Glomerular visceral epithelial cell (primary cell): ENCODE data around the gene MAGI1.

Experiments
- DNase-seq: peaks from one replicate; pipeline ENCODE4 v3.0.0-alpha.2; 2016; ENCODE audit errors: extremely low spot score

Gene MAGI1

DNA sequence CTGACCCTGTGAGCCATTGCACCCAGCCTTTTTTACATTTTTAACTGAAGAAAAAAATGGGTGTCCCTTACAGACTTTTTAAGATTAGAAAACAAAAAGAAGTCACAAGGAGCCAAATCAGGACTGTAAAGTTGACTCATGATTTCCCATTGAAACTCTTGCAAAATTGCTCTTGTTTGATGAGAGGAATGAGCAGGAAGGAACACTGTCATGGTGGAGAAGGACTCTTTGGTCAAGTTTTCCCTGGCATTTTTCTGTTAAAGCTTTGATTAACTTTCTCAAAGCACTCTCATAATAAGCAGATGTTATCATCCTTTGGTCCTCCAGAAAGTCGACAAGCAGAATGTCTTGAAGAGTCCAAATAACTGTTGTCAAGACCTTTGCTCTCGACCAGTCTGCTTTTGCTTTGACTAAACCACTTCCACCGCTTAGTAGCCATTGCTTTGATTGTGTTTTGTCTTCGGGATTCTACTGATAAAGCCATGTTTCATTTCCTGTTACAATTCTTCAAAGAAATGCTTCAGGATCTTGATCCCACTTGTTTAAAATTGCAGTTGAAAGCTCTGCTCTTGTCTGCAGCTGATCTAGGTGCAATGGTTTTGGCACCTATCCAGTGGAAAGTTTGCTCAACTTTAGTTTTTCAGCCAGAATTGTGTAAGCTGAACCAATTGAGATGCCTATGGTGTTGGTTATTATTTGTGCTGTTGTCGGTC lies 369.4 kb downstream of the MAGI1 start:
- no peak for DNase-seq

DNA sequence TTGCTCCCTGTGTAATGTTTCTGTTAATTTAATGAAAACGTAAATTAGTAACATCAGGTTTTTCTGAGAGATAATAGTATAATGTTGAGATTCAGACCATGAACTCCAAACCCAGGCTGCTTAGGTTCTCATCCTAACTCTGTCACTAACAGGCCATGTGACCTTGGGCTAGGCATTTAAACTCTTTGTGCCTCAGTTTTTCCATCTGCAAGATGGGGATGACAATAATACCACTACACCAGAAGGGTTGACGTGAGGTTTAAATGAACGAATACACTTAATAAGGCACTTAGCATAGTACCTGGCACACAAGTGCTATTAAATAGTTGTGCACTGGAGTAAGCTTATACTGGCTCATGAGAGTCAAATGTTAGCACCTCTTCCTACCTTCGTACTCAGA lies 370.8 kb downstream of the MAGI1 start:
- no peak for DNase-seq

DNA sequence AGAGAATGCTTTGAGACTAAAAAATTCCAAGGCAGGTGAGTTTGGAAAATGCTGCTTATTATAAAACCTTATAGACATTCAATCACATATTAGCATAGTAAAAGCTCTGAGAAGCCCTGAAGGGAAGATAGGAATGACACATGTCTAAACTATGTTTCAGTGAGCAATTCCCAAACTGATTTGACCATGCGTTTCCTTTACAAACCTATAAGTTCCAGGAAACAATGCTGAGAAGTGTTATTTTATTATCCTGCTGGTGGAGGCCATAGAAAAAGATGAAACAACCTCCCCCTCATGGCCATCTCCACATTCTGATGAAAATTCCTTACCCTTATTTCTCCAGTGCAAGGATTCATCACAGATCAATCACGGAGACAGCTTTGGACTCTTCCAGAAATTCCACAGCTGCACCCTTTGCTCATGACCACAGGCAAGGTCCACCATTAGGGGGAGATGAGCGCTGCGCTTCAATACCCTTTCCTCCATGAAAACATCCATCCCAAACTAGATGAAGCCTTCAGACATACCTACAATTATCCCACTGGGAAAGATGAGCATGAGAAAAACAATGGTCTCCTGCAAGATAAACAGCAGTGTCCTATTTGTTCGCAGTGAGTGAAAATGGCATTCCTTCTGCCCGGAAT lies 372.1 kb downstream of the MAGI1 start:
- DNase-seq = peak; percentile 16

DNA sequence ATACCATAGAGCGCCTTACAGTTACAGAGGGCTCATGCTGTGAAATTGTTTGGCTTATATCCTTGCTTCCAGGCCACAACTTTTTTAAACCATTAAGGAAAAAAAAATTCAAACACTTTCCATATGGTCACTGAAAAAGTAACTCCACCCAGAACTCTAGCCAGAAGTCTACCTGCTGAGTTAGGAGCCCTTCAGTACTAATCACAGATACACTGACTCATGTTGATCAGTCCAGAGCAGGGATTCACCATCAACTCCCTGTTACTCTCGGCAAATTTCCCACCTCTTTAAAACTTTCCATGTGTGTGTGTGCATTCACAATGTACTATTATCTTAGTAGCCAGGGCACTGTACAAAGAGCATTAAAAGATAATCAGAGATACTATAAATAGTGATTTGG lies 372.8 kb downstream of the MAGI1 start:
- DNase-seq = no peak

DNA sequence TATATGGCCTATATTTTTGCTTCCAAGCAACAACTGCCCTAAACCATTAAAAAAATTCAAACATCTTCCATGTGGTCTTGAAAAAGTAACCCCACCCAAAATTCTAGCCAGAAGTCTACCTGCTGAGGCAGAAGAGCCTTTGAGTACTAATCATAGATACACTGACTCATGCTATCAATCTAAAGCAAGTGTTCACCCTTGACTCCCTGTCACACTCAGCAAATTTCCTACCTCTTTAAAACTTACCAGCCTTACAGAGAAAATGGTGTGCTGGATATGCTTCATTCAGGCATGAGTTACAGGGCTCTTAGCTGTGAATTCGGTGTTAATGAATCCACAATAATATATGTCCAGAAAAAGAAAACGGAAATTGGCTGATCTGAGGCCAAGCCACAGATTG lies 373.8 kb downstream of the MAGI1 start:
- no peak for DNase-seq

DNA sequence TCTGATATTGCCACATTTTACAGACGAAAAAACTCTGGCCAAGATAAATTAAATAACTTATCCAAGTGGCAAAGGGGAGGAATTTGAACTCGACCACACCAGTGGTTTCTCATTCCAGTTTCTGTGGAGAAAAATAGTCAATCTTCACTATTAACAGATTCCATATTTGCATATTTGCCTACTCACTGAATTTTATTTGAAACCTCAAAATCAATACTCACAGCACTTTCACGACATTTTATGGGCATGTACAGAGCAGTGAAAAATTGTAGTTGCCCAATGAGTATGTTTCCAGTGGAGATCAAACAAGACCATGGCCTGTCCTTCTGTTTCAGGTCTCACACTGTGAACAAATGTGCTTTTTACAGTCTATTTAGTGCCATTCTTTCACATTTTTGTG lies 374.3 kb downstream of the MAGI1 start:
- no peak for DNase-seq

DNA sequence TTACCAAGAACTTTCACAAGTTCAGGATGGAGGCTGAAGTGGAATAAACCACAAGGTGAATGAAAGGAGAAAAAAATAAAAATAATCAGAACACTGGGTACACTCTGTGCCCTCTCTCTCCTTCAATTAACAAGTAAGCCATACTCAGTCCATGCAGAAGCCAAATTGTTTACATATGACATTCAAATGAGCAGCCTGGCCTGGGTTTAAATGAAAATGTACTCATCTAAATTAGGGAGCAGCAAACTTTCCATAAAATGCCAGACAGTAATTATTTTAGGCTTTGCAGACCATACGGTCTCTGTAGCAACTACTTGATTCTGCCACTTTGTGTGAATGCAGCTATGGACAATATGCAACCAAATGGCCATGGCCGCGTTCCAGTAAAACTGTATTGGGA lies 376.6 kb downstream of the MAGI1 start:
- no peak for DNase-seq

DNA sequence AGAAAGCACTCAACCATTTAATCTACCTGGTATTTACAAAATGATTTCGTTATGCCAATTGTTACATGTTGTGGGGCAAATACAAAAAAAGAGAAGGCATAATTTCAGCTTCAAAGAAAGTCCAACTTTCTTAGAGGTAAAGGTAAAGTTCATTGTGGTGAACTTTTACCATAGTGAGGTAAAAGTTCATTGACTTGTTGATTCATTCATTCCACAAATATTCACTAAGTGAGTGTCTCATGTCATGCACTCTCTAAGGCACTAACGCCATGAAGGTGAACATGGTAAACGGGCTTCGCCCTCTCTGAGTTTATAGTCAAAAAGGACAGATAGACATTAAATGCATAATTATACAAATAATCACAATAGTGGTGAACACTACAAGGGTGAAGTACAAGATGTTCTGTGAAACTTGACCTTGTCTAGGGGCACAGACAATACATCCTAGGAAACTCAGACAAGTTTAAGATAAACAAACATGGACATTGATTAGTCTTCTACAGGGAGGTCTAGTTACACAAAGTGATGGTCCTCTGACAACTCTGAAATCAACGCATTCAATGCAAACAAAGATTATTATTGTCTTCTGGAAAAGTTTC lies 378.6 kb downstream of the MAGI1 start:
- no peak for DNase-seq

DNA sequence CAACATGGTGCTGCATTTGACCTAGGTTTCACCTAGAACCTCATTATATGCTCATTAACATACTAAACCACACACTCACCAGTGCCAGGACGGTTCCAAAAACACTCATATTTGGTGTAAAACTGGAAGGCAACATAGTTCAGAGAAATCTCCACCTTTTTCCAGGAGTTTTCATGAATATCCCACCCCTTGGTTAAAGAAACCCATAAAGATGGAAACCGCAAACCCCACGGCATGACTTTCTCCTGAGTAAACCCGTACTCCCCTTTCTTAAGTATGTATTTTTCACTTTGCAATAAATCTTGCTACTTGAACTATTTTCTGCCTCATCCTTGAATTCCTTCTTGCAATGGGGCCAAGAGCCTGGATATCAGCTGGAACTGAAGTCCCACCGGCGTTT lies 379.3 kb downstream of the MAGI1 start:
- DNase-seq = no peak

DNA sequence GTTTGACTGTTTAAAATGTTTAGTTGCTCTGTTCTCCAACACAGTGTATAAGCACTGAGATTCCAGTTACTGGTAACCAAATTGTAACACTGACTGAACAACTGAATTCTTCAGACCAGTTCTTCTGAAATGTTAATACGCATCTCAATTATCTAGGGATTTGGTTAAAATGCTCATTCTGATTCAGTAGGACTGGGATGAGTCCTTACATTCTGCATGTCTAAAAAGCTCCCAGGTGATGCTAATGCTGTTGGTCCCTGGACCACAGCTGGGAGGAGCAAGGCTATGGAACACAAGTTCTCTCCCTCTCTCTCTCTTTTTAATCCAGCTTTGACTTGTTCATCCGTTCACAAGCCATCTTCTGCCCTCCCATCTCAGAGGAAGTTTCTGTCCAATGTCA lies 380.3 kb downstream of the MAGI1 start:
- DNase-seq = no peak

DNA sequence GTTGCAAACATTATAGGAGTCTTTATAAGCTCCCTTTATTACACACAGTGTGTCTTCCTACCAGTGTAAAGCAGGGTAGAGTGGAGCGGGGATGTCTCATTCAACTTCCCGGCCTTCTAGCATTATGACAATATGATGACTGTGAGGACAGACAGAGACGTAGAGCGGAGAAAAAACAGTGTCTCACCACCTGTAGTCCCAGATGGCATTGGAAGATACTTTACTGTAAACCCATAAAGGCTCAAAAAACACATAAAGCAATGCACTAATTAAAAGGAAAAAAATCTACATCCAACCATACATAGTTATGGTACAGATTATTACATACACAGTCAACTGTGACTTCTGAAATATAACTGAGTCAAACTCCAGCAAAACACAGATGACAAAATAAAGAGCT lies 383.7 kb downstream of the MAGI1 start:
- DNase-seq = no peak

DNA sequence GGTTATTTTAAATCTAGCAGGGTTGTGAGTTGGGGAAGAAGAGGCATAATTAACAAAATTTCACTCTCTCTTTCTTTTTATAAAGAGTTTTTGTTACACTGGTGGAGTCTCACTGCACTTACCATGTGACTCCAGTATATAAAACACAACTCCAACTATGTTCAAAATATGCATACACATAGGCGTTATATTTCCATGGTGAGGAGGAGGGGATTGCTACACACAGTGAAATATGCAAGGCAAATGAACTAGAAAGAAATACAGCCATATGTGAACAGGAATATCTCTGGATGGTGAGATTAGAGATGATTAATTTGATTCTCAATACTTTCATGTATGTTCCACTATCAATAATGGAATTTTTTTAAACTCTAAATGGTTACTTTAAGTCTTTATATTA lies 385.0 kb downstream of the MAGI1 start:
- DNase-seq = no peak

DNA sequence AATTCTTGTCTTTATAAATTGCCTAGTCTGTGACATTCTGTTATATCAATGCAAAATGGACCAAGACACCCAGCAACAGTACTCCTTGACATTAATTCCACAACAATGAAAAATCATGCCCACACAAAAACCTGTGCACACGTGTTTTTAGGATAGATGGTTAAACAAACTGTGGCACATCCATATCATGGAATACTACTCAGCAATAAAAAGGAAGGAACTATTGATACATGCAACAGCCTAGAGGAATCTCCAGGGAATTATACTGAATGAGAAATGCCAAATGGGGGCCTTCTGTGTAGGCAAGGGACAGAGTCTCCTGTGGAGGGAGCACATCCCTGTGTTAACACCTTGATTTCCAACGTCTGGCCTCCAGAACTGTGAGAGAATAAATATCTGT lies 388.5 kb downstream of the MAGI1 start:
- no peak for DNase-seq

DNA sequence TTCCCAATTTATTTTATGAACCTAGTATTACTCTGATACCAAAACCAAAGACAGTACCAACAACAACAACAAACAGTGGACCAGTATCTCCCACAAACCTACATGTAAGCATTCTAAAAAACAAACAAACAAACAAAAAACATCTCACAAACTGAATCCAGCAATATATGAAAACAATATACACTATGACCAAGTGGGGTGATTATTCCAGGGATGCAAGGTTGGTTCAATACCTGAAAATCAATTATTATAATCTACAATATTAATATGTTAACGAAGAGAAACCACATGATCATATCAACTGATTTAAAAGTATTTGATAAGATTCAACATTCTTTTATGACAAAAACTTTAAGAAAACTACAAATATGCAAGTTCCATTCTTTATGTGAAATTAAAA lies 391.3 kb downstream of the MAGI1 start:
- no peak for DNase-seq

DNA sequence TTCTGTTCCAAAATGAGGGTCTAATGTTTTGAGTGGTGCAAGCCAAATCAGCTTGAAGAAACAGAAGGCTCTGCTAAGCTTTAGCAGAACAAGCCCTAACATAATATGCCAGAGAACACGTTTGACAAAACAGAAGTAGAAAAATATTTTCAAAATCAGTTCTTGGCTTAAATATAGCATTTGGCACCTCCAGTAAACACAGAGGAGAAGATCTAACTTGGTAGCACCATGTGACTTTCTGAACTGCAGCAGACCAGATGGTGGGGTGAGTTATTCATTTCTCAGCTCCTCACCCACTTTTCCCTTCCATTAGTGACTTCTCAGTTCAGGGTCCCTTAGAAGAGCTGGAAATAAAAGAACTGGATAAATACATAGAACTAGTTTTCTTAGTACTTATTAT lies 395.8 kb downstream of the MAGI1 start:
- DNase-seq = no peak

DNA sequence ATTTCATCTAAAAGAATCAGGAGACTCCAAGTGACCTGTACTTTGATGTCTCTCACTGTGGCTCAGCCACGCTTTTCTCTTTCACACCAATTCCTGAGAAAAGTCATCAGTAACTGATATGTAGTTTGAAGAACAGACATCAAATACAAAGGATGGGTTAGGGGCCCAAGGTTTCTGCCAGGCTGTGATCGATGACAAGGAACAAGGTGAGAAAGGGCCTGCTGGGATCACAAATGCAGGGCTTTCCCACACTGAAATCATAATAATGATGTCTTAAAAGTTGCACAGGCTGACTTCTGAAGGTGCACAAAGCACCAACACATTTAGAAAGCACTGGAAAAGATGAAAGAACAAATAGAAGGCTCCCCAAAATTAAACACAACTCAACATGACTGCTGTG lies 396.9 kb downstream of the MAGI1 start:
- DNase-seq = no peak

DNA sequence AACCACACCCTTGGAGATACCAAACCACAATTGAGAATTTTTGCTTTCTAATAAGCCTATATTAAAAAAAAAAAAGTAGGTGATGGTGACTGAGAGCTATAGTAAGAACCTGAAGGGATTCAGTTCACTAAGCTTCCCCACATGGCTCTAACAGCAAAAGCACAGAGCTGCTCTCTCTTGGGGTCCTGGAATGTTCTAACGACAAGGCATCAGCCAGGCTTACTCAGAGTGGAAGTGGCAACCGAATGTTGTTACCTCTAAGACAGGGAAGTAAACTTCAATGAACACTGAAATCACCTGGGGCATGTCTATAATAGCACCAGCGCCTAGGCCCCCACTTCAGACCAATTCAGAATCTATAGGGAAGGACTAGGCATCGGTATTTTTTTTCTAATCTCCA lies 397.7 kb downstream of the MAGI1 start:
- no peak for DNase-seq

DNA sequence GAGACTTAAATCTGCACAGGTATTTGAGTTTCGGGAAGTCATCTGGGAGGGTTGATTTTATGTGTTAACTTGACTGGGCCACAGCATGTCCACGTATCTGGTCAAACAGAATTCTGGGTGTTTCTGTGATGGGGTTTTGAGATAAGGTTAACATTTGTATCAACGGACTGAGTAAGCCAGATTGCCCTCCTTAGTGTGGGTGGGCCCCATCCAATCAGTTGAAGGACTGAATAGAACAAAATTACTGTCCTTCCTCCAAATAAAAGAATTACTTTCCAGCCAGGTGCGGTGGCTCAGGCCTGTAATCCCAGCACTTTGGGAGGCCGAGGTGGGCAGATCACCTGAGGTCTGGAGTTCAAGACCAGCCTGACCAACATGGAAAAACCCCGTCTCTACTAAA lies 399.3 kb downstream of the MAGI1 start:
- no peak for DNase-seq

DNA sequence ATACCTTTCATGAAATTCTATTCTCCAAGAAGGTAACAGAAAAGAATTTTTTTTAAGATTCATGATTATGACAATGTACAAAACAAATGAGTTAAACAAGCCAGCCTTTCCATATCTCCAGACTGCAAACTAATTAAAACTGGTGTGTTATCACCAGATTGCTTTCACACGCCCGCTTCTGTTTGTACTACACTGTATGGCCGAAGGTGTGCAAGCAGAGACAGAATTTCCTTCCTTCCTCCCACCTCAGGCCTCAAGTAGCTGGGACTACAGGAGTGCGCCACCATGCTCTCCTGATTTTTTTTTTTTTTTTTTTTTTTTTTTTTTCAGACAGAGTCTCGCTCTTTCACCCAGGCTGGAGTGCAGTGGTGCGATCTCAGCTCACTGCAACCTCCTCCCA lies 400.4 kb downstream of the MAGI1 start:
- DNase-seq = no peak

DNA sequence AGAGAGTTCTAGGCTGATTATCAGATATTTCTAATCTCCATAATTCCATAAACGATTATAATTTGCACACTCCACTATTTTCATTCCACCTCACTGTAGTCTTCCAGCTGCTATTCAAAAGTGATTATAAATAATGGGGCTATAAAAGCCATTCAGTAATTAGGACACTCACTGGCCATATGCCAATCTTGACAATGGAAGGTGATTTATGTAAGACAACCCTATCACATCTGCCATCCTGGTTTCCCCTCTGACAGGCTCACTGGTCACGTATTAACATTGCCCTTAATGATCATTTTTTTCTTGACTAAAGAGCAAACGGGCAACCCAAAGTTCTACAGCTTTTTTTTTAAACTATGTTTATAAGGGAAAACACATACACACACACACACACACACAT lies 402.4 kb downstream of the MAGI1 start:
- DNase-seq = no peak

DNA sequence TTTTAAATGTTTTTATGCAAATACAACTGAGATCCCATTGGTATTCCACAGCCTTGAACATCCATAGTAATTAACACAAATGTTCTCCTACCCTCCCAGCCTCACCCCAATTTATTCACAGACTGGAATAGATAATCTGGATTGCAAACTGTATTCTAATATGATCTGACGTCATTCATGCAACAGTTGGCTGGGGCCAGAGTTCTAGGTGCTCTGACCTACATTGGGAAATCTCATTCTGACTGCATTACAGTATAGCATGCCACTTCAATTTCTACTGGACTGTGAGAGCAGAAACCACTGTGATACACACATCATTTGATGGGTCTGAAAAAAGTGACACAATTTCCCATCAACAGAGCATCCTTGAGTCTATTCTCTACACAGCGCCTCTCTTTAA lies 403.1 kb downstream of the MAGI1 start:
- DNase-seq = no peak

DNA sequence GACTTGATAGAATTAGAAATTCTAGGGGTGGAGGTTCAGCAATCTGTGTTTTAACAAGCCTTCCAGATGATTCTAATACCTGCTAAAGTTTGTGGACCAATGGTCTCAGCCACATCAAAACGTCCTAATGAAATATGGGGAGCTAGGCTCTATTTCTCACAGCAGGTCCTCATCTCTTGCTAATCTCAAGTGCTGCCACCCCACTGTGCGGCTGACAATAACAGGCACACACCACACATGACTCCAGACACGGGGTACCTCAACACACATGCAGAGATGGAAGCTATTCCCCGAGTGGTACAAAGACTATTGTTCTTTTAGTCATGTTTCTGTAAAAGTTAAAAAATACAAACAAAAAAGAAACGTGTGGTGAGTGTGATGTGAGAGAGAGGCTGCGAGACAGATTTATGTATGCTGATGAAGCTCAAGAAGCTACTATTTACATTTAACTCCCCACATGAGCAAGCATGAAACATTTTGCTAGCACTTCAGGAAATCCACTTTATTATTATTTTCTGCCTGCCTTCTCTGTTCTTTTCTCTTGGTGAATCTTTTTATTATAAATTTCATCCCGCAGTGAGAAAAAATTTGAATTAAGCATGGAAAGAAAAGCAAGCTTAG lies 405.6 kb downstream of the MAGI1 start:
- no peak for DNase-seq

DNA sequence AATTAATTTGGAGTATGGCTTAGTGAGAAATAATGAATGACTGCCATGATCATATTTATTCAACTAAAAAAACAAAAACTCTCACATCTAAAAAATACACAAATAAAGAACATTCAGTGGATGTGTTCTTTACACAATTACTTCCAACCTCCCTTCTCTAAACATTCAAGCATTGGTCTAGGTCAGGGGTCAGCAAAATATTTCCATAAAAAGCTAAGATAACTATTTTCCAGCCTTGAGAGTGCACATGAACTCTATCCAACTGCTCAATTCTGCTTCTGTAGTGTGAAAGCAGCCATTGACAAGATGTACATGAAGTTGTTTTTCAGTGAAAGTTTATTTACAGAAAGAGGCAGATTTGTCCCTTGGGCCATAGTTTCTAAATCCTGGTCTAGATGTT lies 406.3 kb downstream of the MAGI1 start:
- no peak for DNase-seq
